Progenitor cell of endocrine pancreas (in vitro differentiated cells): ENCODE data around the gene CFAP54. TPM values are rescaled to one million over a fixed set of nuclear protein-coding genes. Genes with fewer than 3 reads are reported as not detected.

Experiments used
- DNase-seq: peaks from one replicate; pipeline ENCODE4 v3.0.0; 2021; ENCODE audit warnings: low spot score; ENCODE audit not compliant: unreplicated experiment
- H3K27ac Mint-ChIP-seq: 2 replicates; pipeline ENCODE4 v1.8.0; 2021; ENCODE audit warnings: mild to moderate bottlenecking, moderate library complexity, mixed read lengths
- H3K27me3 Mint-ChIP-seq: 2 replicates; pipeline ENCODE4 v1.8.0; 2021; ENCODE audit warnings: mixed read lengths
- H3K36me3 Mint-ChIP-seq: 2 replicates; pipeline ENCODE4 v1.8.0; 2022; ENCODE audit warnings: mixed read lengths; ENCODE audit not compliant: insufficient read depth
- H3K4me1 Mint-ChIP-seq: 2 replicates; pipeline ENCODE4 v1.8.0; 2021; ENCODE audit warnings: low read depth, mixed read lengths
- H3K4me3 Mint-ChIP-seq: 2 replicates; pipeline ENCODE4 v1.8.0; 2021; ENCODE audit warnings: low read depth, mild to moderate bottlenecking, moderate library complexity, mixed read lengths
- H3K9me3 Mint-ChIP-seq: 2 replicates; pipeline ENCODE4 v1.8.0; 2021; ENCODE audit warnings: low read depth, mixed read lengths
- CTCF ChIP-seq: fragments of 200-600 bp; sonication (generic); IDR thresholded peaks from one replicate; pipeline ENCODE4 v1.5.0; 2021; ENCODE audit warnings: antibody characterized with exemption, mild to moderate bottlenecking; ENCODE audit not compliant: unreplicated experiment
- total RNA-seq: library from RNA; stranded (reverse); gene quantifications from 2 replicates; pipeline ENCODE4 v1.2.1, GENCODE V29; 2021

CFAP54 gene
- total RNA-seq, 1 donor from 2014 or later: 5.9 TPM

- Mint-ChIP-seq H3K27me3 (no peaks in the 10 kb centered on the region), H3K4me1 (peaks cover 3% of the 10 kb centered on the region), H3K27ac (no peak overlapping the region), H3K9me3 (peaks cover 6% of the 10 kb centered on the region), H3K4me3 (no peak overlapping the region), H3K36me3 (no peaks in the 10 kb centered on the region)
- no peak for TF ChIP-seq CTCF
- DNase-seq: no peak
These were observed 43.4 kb upstream of the CFAP54 start for GRCh38 chr12:96445691-96446583.

- no peak for TF ChIP-seq CTCF
- Mint-ChIP-seq H3K4me3 (no peak overlapping the region), H3K4me1 (peaks cover 3% of the 10 kb centered on the region), H3K27ac (no peak overlapping the region), H3K36me3 (no peaks in the 10 kb centered on the region), H3K9me3 (peaks cover 9% of the 10 kb centered on the region), H3K27me3 (no peaks in the 10 kb centered on the region)
- no peak for DNase-seq
These were observed 42.1 kb upstream of the CFAP54 start for GRCh38 chr12:96447256-96447655.

GRCh38 chr12:96448300-96448699 is 41.1 kb upstream of the CFAP54 start:
- H3K27me3 Mint-ChIP-seq: no peaks in the 10 kb centered on the region
- no peak overlapping the region for H3K27ac Mint-ChIP-seq
- H3K36me3 Mint-ChIP-seq: no peaks in the 10 kb centered on the region
- no peak for DNase-seq
- H3K4me3 Mint-ChIP-seq: no peak overlapping the region
- no peaks in the 10 kb centered on the region for H3K4me1 Mint-ChIP-seq
- no peak for TF ChIP-seq CTCF
- peaks cover 16% of the 10 kb centered on the region for H3K9me3 Mint-ChIP-seq

DNA sequence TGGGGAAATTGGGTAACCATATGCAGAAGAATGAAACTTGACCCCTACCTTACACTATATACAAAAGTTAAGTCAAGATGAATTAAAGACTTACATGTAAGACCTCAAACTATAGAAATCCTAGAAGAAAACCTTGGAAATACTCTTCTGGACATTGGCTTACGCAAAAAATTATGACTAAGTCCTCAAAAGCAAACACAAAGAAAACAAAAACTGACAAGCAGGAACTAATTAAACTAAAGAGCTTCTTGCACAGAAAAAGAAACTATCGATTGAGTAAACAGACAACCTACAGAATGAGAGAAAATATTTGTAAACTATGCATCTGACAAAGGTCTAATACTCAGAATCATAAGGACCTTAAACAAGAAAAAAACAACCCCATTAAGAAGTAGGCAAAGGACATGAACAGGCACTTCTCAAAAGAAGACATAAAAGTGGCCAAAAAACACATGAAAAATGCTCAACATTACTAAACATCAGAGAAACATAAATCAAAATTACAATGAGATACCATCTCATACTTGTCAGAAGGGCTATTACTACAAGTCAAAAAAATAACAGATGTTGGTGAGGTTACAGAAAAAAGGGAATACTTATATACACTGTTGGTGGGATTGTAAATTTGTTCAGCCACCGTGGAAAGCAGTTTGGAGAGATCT is 37.0 kb upstream of the CFAP54 start:
- no peak overlapping the region for H3K4me3 Mint-ChIP-seq
- no peaks in the 10 kb centered on the region for H3K36me3 Mint-ChIP-seq
- no peak for TF ChIP-seq CTCF
- peaks cover 16% of the 10 kb centered on the region for H3K9me3 Mint-ChIP-seq
- no peak for DNase-seq
- H3K27me3 Mint-ChIP-seq: no peaks in the 10 kb centered on the region
- H3K4me1 Mint-ChIP-seq: no peaks in the 10 kb centered on the region
- H3K27ac Mint-ChIP-seq: no peak overlapping the region

DNA sequence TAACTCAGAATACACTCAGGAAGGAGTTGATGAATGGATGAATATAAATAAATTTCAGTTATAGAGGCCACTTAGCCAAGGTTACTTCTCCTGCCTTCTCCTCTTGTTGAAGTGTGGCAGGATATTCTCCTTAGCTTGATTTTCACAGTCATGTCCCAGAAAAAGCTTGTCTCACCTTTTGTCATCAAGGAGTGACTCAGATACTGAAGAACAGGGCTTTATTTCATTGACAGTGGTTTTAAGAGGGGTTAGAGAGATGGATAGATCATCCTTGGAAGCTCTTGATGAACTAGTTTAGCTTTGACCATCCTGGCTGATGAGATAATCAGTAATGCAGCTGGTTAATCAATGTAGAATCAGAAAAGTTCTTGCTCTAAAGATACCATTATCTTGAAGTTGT is 35.0 kb upstream of the CFAP54 start:
- Mint-ChIP-seq H3K36me3 (no peaks in the 10 kb centered on the region), H3K4me1 (no peaks in the 10 kb centered on the region), H3K27ac (no peak overlapping the region), H3K27me3 (no peaks in the 10 kb centered on the region), H3K4me3 (no peak overlapping the region), H3K9me3 (peaks cover 16% of the 10 kb centered on the region)
- DNase-seq: no peak
- no peak for TF ChIP-seq CTCF
